Activated CD8-positive, alpha-beta memory T cell treated with anti-CD3 and anti-CD28 coated beads, Interleukin-2, amount 10 ng/mL, durations not matched to agents 7 days and 5 days (primary cell): ENCODE measurements around the gene MALT1. TPM values are rescaled to one million over a fixed set of nuclear protein-coding genes. Genes with fewer than 3 reads are reported as not detected.
A peak's percentile ranks its signal among the peaks of the same experiment; 100 is the strongest.

Source experiments
- ATAC-seq: fragments of 150-1000 bp; cut with Tn5 transposase; one replicate; pipeline ENCODE4 v1.10.0; 2021; ENCODE audit warnings: moderate library complexity
- CTCF ChIA-PET: fragments of 350-600 bp; sonication (Branson Sonifier 250); formaldehyde crosslinking; loops from one replicate; lab custom pipeline; 2021; ENCODE audit warnings: antibody characterized with exemption; lab: Charles Lee
- DNase-seq: peaks from one replicate; pipeline ENCODE4 v3.0.0-alpha.2; 2020
- H3K27ac Mint-ChIP-seq: one replicate; pipeline ENCODE4 v1.8.0; 2021; ENCODE audit warnings: mild to moderate bottlenecking, mixed read lengths
- H3K27me3 Mint-ChIP-seq: one replicate; pipeline ENCODE4 v1.8.0; 2021; ENCODE audit warnings: mixed read lengths
- H3K36me3 Mint-ChIP-seq: one replicate; pipeline ENCODE4 v1.8.0; 2021; ENCODE audit warnings: mild to moderate bottlenecking, mixed read lengths
- H3K4me1 Mint-ChIP-seq: one replicate; pipeline ENCODE4 v1.8.0; 2021; ENCODE audit warnings: mixed read lengths
- H3K4me3 Mint-ChIP-seq: one replicate; pipeline ENCODE4 v1.8.0; 2021; ENCODE audit warnings: mild to moderate bottlenecking, moderate library complexity, mixed read lengths
- H3K9me3 Mint-ChIP-seq: one replicate; pipeline ENCODE4 v1.8.0; 2022; ENCODE audit warnings: low read depth, mixed read lengths
- total RNA-seq, 2 experiments: library from RNA; stranded (reverse); gene quantifications; one replicate each; pipeline ENCODE4 v1.2.3, GENCODE V29; 2021

MALT1 gene
- total RNA-seq, 2 experiments from 2014 or later = 30.3 to 31.6 TPM

- Mint-ChIP-seq H3K9me3 (peaks cover 2% of the 10 kb centered on the region), H3K36me3 (peaks cover 10% of the 10 kb centered on the region), H3K4me1 (peaks cover 17% of the 10 kb centered on the region), H3K27ac (no peak overlapping the region), H3K4me3 (no peak overlapping the region), H3K27me3 (no peaks in the 10 kb centered on the region)
- ATAC-seq (no peak), DNase-seq (no peak)
- CTCF ChIA-PET = interaction anchor here (1.3 to 5.1 kb wide), 2 partner anchors 11 to 33 kb away, joined by 3 to 32 read pairs; partner anchors contain the start of gene MALT1
These were observed 11.6 kb upstream of the MALT1 start for GRCh38 chr18:58659691-58660090.

- Mint-ChIP-seq H3K27ac (no peak overlapping the region), H3K4me1 (peaks cover 16% of the 10 kb centered on the region), H3K27me3 (no peaks in the 10 kb centered on the region), H3K9me3 (no peaks in the 10 kb centered on the region), H3K36me3 (peaks cover 3% of the 10 kb centered on the region), H3K4me3 (no peak overlapping the region)
- ATAC-seq = no peak
- DNase-seq = no peak
- CTCF ChIA-PET = interaction anchor here (5.1 kb wide), 1 partner anchor 10 kb away, joined by 32 read pairs; the partner anchor contains the start of gene MALT1
These were observed 10.3 kb upstream of the MALT1 start for GRCh38 chr18:58660915-58661314.

- CTCF ChIA-PET = interaction anchor here (5.1 kb wide), 1 partner anchor 9 kb away, joined by 32 read pairs; the partner anchor contains the start of gene MALT1
- Mint-ChIP-seq H3K27me3 (no peaks in the 10 kb centered on the region), H3K36me3 (peaks cover 3% of the 10 kb centered on the region), H3K4me1 (peaks cover 16% of the 10 kb centered on the region), H3K9me3 (no peaks in the 10 kb centered on the region), H3K27ac (no peak overlapping the region), H3K4me3 (no peak overlapping the region)
- ATAC-seq (no peak), DNase-seq (no peak)
These were observed 9.8 kb upstream of the MALT1 start for GRCh38 chr18:58661423-58661822.

GRCh38 chr18:58662118-58662517, 9.1 kb upstream of the MALT1 start:
- CTCF ChIA-PET = interaction anchor here (5.1 kb wide), 1 partner anchor 9 kb away, joined by 32 read pairs; the partner anchor contains the start of gene MALT1
- H3K36me3 Mint-ChIP-seq = peaks cover 3% of the 10 kb centered on the region
- ATAC-seq (no peak), DNase-seq (no peak)
- H3K4me1 Mint-ChIP-seq = peaks cover 15% of the 10 kb centered on the region
- H3K9me3 Mint-ChIP-seq = no peaks in the 10 kb centered on the region
- no peak overlapping the region for H3K27ac Mint-ChIP-seq
- no peak overlapping the region for H3K4me3 Mint-ChIP-seq
- no peaks in the 10 kb centered on the region for H3K27me3 Mint-ChIP-seq

DNA sequence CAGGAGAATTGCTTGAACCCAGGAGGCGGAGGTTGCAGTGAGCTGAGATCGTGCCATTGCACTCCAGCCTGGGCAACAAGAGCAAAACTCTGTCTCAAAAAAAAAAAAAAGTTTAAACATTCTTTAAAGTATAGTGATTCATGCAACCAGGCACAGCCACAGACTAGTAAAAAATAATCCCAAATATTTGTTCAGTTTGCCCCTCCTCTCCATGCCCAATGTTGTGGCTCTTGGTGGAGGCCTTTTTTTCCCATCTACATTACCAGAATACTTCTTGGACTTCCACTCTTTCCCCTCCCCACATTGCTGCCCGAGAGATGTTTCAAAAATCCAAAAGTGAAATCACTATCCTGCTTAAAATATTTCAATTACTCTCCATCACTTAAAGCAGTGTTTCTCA, 5.1 kb upstream of the MALT1 start:
- H3K4me3 Mint-ChIP-seq = no peak overlapping the region
- H3K27me3 Mint-ChIP-seq = peaks cover 8% of the 10 kb centered on the region
- no peak overlapping the region for H3K27ac Mint-ChIP-seq
- no peak for DNase-seq
- H3K36me3 Mint-ChIP-seq = no peaks in the 10 kb centered on the region
- H3K9me3 Mint-ChIP-seq = no peaks in the 10 kb centered on the region
- CTCF ChIA-PET = interaction anchor here (1.0 kb wide), 1 partner anchor 127 kb away, joined by 3 read pairs; no protein-coding TSS in a partner anchor
- H3K4me1 Mint-ChIP-seq = peaks cover 17% of the 10 kb centered on the region
- no peak for ATAC-seq

DNA sequence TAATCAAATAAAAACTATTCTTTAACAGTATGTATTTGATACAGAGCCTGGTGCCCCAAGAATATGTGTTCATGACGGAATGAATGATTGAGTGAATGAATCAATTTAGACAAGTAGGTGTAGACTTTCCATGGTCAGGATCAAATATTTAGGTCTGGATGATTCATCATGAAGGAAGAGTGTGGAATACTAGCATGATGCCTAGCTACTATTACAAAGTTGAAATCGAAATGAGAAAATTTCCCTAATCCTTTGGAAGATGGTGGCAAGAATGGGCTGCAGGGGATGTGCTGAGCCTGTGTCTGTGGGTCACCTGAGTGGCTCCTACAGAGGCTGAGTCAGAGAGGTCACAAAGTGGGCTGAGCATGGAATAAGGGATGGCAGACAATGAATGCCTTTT, 3.1 kb upstream of the MALT1 start:
- DNase-seq = no peak
- Mint-ChIP-seq H3K4me1 (peaks cover 23% of the 10 kb centered on the region), H3K9me3 (no peaks in the 10 kb centered on the region), H3K36me3 (no peaks in the 10 kb centered on the region), H3K4me3 (no peak overlapping the region), H3K27ac (no peak overlapping the region), H3K27me3 (peaks cover 8% of the 10 kb centered on the region)
- ATAC-seq = no peak
- CTCF ChIA-PET = no interaction called here

GRCh38 chr18:58668897-58669296, 2.4 kb upstream of the MALT1 start:
- Mint-ChIP-seq H3K36me3 (peaks cover under 1% of the 10 kb centered on the region), H3K27me3 (peaks cover 8% of the 10 kb centered on the region), H3K9me3 (no peaks in the 10 kb centered on the region), H3K4me1 (peaks cover 26% of the 10 kb centered on the region), H3K4me3 (no peak overlapping the region), H3K27ac (no peak overlapping the region)
- ATAC-seq (no peak), DNase-seq (no peak)
- CTCF ChIA-PET = interaction anchor here (4.4 kb wide), 1 partner anchor 9 kb away, joined by 32 read pairs; no protein-coding TSS in a partner anchor

DNA sequence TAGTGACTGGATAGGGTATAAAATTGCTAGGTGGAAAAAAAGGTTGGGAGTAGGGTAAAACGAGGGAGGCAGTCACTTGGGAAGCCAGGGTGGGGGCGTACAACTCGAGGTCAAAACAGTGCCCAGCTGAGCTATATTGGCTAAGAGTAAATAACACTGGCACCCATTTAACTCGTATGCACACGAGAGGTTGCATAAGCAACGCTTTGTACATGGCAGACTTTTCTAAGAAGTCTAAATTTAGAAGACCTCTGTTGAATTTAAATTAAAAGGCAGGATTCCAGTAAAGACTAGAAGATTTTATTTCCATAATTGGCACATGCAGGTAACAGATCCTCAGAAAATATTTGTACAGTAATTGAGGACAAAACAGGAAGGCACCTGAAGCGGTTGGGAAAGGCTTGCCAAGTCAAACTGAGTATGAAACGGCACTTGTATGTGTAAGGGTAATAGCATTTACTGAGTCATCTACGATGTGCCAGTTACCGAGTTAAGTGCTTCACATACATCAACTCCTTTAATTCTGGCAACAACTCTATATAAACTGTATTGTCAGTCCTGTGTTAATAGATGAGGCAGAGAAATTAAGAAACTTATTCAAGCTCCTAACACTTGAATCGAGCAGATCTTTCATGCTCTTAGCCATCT, 1.4 kb upstream of the MALT1 start:
- Mint-ChIP-seq H3K4me1 (peaks cover 35% of the 10 kb centered on the region), H3K4me3 (peak overlapping the region; percentile 74), H3K36me3 (peaks cover 9% of the 10 kb centered on the region), H3K27me3 (peaks cover 8% of the 10 kb centered on the region), H3K27ac (no peak overlapping the region), H3K9me3 (no peaks in the 10 kb centered on the region)
- no peak for DNase-seq
- CTCF ChIA-PET = interaction anchor here (1.3 to 4.4 kb wide), 3 partner anchors 10 to 94 kb away, joined by 3 to 32 read pairs (median 28); no protein-coding TSS in a partner anchor
- no peak for ATAC-seq

GRCh38 chr18:58670404-58671110, 708 bp upstream of the MALT1 start:
- H3K36me3 Mint-ChIP-seq = peaks cover 9% of the 10 kb centered on the region
- CTCF ChIA-PET = interaction anchor here (0.8 to 4.4 kb wide), 8 partner anchors 11 to 132 kb away, joined by 3 to 32 read pairs (median 6); no protein-coding TSS in a partner anchor
- H3K9me3 Mint-ChIP-seq = no peaks in the 10 kb centered on the region
- peak overlapping the region; percentile 74 for H3K4me3 Mint-ChIP-seq
- ATAC-seq (no peak), DNase-seq (no peak)
- peaks cover 39% of the 10 kb centered on the region for H3K4me1 Mint-ChIP-seq
- peak overlapping the region; percentile 74 for H3K27ac Mint-ChIP-seq
- peaks cover 8% of the 10 kb centered on the region for H3K27me3 Mint-ChIP-seq

- Mint-ChIP-seq H3K4me3 (peak overlapping the region; percentile 95), H3K9me3 (no peaks in the 10 kb centered on the region), H3K27me3 (peaks cover 8% of the 10 kb centered on the region), H3K27ac (peak overlapping the region; percentile 96), H3K4me1 (peaks cover 46% of the 10 kb centered on the region), H3K36me3 (peaks cover 17% of the 10 kb centered on the region)
- CTCF ChIA-PET = interaction anchor here (0.8 to 4.4 kb wide), 10 partner anchors 11 to 142 kb away, joined by 3 to 32 read pairs (median 6); no protein-coding TSS in a partner anchor
- ATAC-seq (peak; percentile 54), DNase-seq (no peak)
These were observed 633 bp downstream of the MALT1 start for GRCh38 chr18:58671632-58672564.

- Mint-ChIP-seq H3K27ac (no peak overlapping the region), H3K4me3 (no peak overlapping the region), H3K27me3 (peaks cover 4% of the 10 kb centered on the region), H3K9me3 (no peaks in the 10 kb centered on the region), H3K36me3 (peaks cover 23% of the 10 kb centered on the region), H3K4me1 (peaks cover 46% of the 10 kb centered on the region)
- CTCF ChIA-PET = interaction anchor here (1.3 kb wide), 1 partner anchor 90 kb away, joined by 3 read pairs; no protein-coding TSS in a partner anchor
- ATAC-seq (no peak), DNase-seq (no peak)
These were observed 2.9 kb downstream of the MALT1 start for GRCh38 chr18:58674159-58674558.

- DNase-seq = no peak
- CTCF ChIA-PET = interaction anchor here (1.3 kb wide), 2 partner anchors 89 to 94 kb away, joined by 3 to 4 read pairs; no protein-coding TSS in a partner anchor
- H3K27ac Mint-ChIP-seq = no peak overlapping the region
- H3K9me3 Mint-ChIP-seq = no peaks in the 10 kb centered on the region
- peaks cover 4% of the 10 kb centered on the region for H3K27me3 Mint-ChIP-seq
- H3K4me3 Mint-ChIP-seq = no peak overlapping the region
- H3K4me1 Mint-ChIP-seq = peaks cover 39% of the 10 kb centered on the region
- ATAC-seq = no peak
- peaks cover 27% of the 10 kb centered on the region for H3K36me3 Mint-ChIP-seq
These were observed 3.7 kb downstream of the MALT1 start for GRCh38 chr18:58674863-58675472.
